Germinal center (tissue), 1 donor: ENCODE measurements around the gene CAMSAP3.

Source experiments
- DNase-seq: peaks from one replicate; pipeline ENCODE4 v3.0.0; 2012; ENCODE audit warnings: mixed read lengths, low spot score

CAMSAP3 gene

DNA sequence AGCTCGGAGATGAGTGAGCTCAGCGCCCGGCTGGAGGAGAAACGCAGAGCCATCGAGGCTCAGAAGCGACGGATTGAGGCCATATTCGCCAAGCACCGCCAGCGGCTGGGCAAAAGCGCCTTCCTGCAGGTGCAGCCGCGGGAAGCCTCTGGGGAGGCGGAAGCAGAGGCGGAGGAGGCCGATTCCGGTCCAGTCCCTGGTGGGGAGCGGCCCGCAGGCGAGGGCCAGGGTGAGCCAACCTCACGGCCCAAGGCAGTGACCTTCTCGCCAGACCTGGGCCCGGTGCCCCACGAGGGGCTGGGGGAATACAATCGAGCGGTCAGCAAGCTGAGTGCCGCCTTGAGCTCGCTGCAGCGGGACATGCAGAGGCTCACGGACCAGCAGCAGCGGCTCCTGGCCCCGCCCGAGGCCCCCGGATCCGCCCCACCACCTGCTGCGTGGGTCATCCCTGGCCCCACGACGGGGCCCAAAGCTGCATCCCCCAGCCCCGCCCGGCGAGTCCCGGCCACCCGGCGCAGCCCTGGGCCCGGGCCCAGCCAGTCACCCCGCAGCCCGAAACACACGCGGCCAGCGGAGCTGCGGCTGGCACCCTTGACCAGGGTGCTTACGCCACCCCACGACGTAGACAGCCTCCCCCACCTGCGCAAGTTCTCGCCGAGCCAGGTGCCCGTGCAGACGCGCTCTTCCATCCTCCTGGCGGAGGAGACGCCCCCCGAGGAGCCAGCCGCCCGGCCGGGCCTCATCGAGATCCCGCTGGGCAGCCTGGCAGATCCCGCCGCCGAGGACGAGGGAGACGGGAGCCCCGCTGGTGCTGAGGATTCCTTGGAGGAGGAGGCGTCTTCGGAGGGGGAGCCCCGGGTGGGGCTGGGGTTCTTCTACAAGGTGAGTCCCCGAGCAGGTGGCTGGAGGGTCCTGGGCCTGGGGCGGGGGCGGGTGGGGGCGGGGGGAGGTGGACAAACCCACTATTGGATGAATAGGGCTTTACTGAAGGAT is 16.9 kb downstream of the CAMSAP3 start:
- DNase-seq: no peak

DNA sequence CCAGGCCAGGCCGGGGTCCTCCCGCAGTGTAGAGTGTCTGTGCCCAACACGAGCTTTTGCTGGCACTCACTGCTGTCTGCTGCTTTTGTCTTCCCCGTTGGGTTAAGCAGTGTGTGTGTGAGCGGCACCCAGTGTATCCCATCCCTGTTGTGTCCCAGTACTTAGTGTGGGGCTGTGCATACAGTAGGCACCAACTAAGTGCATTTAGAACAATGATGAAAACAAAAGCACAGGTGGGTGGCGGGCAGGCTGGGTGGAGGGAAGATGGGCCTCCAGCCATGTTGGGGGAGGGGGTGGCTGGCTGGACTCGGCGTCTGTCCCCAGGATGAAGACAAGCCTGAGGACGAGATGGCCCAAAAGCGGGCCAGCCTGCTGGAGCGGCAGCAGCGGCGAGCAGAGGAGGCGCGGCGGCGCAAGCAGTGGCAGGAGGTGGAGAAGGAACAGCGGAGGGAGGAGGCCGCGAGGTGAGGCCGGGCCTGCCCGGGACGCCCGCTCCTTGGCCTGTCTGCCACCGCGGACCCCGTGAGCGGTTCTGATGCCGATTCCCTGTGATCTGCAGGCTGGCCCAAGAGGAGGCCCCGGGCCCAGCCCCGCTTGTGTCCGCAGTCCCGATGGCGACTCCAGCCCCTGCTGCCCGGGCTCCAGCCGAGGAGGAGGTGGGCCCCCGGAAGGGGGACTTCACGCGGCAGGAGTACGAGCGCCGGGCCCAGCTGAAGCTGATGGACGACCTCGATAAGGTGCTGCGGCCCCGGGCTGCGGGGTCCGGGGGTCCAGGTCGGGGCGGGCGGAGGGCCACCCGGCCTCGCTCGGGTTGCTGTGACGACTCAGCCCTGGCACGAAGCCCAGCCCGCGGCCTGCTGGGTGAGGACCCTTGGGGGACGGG is 19.4 kb downstream of the CAMSAP3 start:
- no peak for DNase-seq

DNA sequence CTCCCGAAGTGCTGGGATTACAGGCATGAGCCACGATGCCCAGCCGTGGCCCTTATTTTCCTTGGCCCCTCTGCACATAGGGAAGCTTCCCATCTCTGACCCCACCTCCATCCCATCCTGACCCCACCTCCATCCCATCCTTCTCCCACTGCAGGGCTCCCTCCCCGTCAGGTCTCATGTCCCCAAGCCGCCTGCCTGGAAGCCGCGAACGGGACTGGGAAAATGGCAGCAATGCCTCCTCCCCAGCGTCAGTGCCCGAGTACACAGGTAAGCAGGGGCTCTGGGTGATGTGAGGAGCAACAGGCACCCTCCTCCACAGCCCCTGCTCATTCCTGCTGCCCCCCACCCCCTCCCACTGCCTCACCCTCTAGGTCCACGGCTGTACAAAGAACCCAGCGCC is 21.5 kb downstream of the CAMSAP3 start:
- DNase-seq: no peak

DNA sequence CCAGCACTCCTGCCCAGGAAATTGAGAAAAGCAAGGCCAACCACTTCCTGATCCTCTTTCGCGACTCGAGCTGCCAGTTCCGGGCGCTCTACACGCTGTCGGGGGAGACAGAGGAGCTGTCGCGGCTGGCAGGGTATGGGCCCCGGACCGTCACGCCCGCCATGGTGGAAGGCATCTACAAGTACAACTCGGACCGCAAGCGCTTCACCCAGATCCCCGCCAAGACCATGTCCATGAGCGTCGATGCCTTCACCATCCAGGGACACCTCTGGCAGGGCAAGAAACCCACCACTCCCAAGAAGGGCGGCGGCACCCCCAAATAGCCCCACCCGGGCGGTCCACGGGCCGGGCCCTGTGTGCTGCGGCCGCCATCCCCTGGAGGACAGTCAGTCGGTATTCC is 22.1 kb downstream of the CAMSAP3 start:
- no peak for DNase-seq

DNA sequence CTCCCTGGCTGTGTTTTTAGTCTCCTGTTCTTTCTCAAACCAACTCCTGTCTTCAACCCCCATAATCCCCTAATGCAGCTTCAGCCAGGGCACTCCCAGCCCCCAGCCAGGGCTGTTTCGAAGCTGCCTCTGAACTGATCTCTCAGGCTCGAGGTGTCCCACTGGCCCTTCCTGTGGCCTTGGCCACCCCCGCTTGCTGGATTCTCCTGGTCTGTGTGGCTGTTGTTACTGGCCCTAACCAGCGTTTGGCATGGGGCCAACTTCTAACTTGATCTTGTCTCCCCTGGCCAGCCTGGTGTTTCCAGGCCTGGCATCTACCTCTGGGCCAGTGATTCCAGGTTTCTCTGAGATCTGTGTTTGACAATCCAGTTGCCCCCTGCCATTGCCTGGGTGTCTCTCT is 22.7 kb downstream of the CAMSAP3 start:
- no peak for DNase-seq

DNA sequence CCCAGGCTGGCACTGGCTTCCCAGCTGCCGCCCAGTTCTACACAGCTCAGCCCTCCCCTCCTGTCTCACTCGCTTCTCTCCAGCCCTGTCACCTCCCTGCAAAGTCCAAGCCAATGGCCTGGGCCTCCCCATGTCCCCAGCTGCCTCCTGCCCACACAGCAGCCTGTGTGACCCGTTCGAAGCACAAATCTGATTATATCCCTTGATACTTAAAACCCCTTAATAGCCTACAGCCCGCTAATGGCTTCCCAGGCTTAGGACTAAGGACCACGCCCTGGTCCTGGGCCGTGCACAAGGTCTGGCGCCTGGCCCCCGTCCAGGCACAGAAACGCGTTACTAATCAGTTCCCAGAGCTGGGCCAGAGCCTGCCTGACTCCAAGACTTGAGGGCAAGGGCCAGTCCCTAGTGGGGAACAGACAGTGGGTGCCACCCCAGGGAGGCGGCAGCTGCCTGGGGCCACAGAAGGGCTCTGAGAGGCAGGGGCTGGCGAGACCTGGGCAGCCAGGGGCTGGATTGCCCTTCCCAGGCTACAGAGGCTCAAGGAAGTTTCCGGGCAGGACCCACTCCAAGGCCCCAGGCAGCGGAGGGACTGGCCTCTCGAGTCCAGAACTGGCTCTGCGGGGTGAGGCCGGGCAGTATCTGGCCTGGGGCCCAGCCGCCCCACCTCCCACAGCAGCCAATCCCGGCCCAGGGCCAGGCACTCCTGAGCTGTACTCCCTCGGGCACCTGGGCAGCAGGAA is 23.3 kb downstream of the CAMSAP3 start:
- no peak for DNase-seq

DNA sequence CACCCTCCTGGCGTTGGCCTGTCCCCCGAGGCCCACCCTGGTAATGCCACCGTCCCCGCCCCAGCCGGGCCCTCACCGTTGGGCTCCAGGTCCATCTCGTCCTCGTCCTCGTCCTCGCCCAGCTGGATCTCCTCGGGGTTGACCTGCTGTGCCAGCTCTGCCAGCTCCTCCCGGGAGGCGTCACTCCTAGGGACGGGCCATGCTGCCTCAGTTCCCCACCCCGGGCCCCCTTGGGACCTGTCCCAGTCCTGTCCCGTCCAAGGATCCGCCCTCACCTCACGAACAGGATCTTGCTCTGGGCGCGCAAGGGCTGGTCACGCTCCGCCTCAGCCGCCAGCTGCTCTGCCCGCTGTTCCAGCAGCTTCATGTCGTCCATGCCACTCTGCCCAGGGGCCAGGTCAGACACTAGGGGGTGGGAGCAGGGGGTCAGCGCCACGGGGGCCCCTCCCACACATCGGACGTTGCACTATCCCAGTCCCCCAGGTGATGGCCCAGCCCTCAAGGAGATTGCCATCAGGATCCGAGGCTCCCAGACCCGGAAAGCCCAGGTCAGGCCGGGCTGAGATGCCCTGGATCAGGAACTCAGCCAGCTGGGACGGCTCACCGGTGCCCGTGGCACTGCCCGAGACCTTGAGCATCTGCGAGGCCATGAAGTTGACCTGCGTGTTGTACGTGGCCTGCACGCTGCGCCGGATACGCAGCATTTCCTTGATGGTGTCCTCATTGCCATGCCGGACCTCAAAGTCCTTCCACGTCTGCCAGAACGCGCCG is 24.2 kb downstream of the CAMSAP3 start:
- DNase-seq: no peak

DNA sequence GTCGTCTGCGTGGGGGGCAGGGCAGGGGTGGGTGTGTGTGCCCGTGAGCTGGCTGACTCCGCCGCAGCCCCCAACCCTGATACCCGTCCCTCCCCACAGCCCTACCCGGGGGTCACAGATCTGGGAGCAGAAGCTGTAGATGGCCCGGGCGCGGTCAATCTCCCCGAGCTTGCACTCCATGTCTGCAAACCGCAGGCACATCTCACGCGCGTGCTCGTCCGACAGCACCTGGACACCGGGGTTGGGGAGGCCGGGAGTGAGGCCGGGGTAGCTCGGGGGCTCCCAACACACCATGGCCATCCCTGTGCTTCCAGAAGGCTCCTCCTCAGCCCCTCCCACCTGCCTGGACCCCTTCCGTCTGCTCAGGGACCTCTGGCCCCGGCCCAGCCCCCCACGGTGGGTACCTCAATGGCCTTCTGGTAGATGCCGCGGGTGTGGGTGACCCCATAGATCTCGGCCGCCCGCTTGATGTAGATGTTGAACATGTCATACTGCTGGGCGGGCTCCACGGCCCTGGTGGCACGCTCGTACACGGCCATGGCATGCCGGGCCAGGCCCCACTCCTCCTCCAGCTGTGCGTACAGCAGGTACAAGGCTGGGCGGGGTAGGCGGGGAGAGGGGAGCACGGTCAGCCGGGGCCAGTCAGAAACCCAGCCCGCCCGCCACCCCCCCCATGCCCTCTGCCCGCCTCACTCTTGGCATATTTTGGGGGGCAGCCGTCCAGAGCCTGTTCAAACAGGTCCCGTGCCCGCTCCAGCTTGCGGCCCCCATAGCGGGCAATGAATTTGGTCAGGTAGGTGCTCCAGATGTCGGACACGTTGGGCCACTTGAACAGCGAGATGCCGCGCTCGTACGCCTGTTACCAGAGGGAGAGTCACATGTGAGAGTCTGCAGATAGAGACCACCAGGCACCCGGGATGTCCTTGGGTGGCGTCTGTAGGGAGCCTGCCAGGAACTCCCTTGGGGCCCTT is 25.1 kb downstream of the CAMSAP3 start:
- no peak for DNase-seq

DNA sequence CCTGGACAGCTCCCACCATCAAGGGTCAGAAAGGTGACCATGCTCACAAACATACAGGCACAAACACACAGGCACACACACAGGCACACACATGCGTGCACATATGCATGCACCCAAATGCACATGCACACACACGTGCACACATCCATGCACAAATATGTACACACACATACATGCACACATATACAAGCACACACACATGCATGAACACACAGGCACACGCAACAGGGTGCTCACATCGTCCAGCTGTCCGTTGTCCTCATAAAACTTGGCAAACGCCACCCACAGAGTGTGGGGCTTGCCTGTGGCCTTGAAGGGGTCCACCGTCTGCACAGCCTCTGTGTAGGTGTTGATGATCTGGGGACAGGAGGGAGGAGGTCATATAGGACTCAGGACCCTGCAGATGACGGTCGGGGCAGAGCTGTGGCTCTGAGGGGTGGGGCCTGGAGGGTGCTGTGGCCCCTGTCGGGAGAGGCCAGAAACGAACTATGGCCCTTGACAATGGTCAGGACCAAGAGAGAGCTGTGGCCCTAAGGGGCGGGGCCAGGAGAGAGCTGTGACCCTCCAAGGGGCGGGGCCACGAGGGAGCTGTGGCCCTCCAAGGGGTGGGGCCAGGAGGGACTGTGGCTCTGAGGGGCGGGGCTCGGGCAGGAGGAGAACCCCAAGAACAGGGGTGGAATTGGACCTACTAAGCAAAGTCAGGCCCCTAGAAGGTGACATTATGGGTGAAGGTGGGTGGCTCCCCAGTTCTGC is 27.4 kb downstream of the CAMSAP3 start:
- DNase-seq: peak; percentile 26

DNA sequence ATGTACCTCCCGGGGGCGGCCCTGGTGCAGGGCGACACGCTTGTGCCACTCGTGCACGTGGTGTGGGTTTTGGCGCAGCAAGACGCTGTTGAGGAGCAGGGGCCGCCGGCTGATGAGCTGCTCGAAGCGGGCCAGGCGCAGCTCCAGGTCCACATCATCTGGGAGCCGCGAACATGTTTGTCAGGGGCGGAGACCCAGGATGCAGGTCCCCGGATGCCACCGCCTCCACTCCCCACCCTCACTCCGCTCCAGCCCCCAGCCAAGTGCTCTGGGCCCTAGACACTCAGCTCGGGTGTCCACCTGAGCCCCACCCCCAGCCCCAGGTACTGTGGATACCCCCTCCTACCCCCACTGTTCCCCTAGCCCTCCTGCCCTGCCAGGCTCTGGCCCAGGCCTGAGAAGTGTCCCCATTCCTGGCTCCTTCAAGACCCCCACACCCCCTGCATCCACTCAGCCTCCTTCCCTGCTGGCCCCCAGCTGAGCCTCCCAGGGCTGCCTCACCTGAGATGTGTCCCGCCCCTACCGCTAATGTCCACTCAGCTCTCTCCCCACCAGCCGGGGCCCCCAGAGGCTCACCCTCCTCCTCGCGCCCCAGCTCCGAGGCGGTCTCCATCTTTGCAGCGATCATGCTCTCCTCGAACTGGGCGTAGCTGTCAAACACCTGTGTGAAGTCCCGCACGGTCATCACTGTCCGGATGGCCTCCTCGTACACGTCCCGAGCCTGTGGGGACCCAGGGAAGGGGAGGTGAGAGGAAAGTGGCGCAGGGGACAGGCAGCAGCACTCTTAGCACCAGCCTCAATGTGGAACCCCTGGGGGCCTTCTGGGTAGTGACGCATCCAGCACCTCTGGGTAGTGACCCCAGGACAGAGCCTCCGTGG is 28.3 kb downstream of the CAMSAP3 start:
- no peak for DNase-seq

DNA sequence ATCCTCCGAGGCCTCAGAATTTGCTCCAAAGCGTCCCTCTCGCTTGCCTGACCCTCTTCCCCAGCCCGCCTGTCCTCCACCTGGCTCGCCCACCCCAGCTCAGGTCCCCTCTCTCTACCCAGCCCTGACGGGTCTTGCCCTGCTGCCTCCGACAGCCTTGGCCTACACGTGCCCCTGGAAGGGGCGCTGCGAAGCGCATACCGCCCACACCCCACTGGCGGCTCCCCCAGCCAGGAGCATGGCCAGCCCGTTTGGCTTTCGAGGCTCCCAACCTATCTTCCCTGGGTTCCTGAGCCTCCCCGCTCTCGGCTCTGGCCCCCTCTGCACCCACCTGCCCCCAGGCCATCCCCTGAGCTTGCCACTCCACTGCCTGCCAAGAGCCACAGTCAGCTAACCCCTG is 29.1 kb downstream of the CAMSAP3 start:
- no peak for DNase-seq

DNA sequence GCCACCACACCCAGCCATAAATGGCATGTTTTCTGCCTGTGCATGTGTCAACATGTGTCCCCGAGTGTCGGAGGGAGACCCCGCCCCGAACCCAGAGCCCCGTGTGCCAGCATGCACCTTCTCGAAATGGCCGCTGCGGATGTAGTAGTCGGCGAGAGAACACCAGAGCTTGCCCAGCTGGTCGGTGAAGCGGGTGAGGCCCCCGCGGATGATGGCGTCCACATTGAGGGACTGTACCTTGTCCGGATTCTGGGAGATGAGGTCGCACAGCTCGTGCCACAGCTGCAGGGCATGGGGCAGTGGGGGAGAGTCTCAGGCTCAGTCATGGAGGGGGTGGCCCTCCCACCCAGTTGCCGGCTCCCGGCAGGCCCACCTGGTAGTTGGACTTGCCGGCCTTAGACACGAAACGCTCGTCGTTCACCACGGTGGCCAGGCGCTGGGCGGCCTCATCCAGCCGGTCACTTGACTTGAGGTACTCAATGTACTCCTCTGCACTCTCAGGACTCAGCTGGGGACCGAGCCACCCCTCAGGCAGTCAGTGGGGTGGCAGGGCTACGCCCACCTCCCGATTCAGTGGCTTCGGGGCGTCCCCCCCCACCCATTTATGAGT is 30.2 kb downstream of the CAMSAP3 start:
- DNase-seq: no peak

DNA sequence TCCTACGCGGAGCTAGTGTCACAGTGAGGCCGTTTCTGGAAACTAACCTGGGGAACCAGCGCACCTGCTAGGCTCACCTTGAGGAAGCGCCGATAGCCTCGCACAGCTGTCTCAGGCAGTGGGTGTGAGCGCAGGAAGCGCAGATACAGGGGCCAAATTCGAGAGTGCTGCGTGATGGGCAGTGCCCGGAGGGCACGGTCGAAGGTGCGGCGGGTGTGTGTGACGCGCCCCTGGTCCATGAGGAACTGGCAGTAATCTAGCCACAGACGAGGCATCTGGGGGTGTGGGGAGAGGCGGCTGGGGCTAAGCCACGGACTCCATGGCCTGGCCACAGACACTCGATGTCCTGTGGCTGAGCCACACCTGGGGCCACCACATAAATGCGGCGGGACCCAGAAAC is 31.5 kb downstream of the CAMSAP3 start:
- DNase-seq: no peak

DNA sequence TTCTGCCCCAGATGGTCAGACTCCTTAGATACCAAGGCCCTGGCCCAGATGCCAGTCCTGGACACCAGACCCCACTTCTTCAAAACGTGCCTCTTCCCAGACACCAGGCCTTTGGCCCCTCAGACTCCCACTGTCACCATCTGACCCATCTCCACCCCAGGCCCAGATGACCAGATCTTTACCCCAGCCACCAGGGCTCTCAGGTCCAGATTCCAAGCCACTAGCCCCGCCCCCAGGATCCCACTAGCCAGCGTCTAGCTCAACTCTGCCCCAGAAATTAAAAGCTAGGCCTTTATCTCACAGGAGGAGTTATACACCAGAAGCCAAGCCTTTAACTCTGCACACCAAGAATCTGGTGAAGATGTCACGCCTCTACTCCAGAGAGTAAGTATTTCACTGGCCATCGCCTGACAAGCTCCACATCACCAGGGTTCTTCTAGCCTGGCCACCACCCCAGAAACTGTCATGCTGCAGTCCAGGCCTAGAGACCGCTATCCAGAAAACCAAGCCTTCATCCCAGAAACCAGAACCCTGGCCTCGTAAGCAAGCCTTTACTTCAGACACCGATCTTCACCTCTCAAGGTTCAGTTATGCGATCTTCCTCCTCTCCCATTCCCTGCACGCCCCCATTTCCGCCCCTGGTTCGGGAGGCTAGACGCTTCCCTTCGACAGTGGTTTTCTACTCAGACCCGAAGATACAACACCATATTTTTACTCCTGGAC is 33.1 kb downstream of the CAMSAP3 start:
- DNase-seq: no peak

DNA sequence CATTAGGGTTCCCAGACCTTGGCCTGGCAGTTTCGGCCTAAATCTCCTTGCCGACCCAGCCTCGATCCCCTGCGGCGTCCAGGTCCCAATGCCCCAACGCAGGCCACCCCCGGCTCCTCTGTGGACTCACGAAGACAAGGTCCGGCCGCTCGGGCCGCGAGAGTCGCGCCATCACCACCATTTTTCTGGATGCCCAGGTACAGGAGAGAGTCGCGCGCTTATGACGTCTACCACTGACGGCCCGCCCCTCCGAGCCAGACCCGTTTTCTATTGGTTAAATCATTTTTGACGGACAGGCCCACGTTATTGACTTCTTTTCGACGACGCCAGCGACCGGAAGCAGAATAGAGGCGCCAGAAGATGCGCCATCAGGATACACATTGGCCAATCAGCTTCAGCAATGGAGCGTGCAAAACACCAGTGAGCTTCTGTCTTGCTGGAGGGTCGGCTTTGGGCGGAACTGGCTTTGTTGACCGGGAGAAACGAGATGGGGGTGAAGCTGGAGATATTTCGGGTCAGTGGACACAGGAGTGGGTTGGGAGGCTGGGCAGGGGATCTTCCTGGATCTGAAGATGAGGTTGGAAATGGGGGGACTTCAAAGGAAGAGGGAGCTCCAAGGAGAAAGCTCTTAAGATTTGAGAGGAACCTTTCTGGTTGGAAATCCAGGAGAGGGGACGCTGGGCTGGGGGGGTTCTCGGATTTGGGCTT is 33.8 kb downstream of the CAMSAP3 start, which contains the start of the genes PET100 and XAB2:
TSS of gene PET100 (plus strand) at position 447 of the 708 bp plus-strand sequence. CDS start at position 488, 41 bp downstream.
TSS of gene XAB2 (minus strand) at position 199 of the 708 bp plus-strand sequence. CDS start at position 181, 18 bp downstream.
- DNase-seq: peak; percentile 99

DNA sequence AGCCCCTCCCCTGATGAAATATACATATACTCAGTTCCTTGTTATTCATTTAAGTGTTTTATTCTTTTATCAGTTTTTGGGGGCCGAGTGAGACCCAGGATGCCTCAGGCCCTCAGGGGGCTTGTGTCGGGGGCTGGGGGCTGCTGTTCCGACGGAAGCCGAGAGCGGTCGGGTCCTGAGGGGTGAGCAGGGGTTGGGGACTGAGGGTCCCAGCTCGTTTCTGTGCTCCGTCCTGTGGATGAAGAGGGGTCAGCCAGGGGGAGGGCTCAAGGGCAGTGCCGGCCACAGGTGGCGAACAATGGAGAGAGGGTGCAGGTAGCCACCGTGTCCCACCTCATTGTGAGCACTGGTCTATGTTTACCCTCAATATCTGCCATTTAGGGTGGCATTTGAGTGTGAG is 35.9 kb downstream of the CAMSAP3 start:
- no peak for DNase-seq
